HG03039 (cell line): ENCODE results near the gene HNRNPDL.
"Not testable (repeated sequence)": the region's sequence is repeated elsewhere in the genome, so short reads cannot be mapped to it uniquely, and the experiment has no call there.

Experiments
- ATAC-seq: cut with Tn5 transposase; IDR thresholded peaks from one replicate; pipeline ENCODE4 v1.9.1; 2021; ENCODE audit warnings: mild to moderate bottlenecking, moderate library complexity; ENCODE audit not compliant: unreplicated experiment

HNRNPDL gene

GRCh38 chr4:82433791-82434190 lies 3.5 kb upstream of the HNRNPDL start:
- no peak for ATAC-seq

GRCh38 chr4:82432596-82432995 lies 2.3 kb upstream of the HNRNPDL start:
- no peak for ATAC-seq

- no peak for ATAC-seq
Measured at GRCh38 chr4:82431831-82432230, 1.6 kb upstream of the HNRNPDL start.

GRCh38 chr4:82430964-82431745 lies 893 bp upstream of the HNRNPDL start:
- no peak for ATAC-seq

- no peak for ATAC-seq
Measured at GRCh38 chr4:82429728-82430192, 502 bp downstream of the HNRNPDL start.

- peak; percentile 53 for ATAC-seq
Measured at GRCh38 chr4:82428969-82429727, 1.1 kb downstream of the HNRNPDL start.

GRCh38 chr4:82428526-82428968 lies 1.7 kb downstream of the HNRNPDL start:
- ATAC-seq, result no peak

GRCh38 chr4:82425478-82425877 lies 4.8 kb downstream of the HNRNPDL start:
- no peak for ATAC-seq

GRCh38 chr4:82423245-82424054 lies 6.8 kb downstream of the HNRNPDL start:
- ATAC-seq, result no peak

- ATAC-seq, result no peak
Measured at GRCh38 chr4:82422616-82423015, 7.6 kb downstream of the HNRNPDL start.

GRCh38 chr4:82421796-82422560 lies 8.3 kb downstream of the HNRNPDL start:
- no peak for ATAC-seq

GRCh38 chr4:82419451-82419850 lies 10.8 kb downstream of the HNRNPDL start:
- no peak for ATAC-seq

GRCh38 chr4:82415922-82416365 lies 14.3 kb downstream of the HNRNPDL start:
- ATAC-seq, result no peak

- not testable (repeated sequence) for ATAC-seq
Measured at GRCh38 chr4:82415061-82415460, 15.2 kb downstream of the HNRNPDL start.

GRCh38 chr4:82403725-82404124 lies 26.5 kb downstream of the HNRNPDL start:
- no peak for ATAC-seq

GRCh38 chr4:82402196-82402775 lies 28.0 kb downstream of the HNRNPDL start:
- no peak for ATAC-seq

GRCh38 chr4:82401600-82401999 lies 28.7 kb downstream of the HNRNPDL start:
- no peak for ATAC-seq

- no peak for ATAC-seq
Measured at GRCh38 chr4:82398263-82398662, 32.0 kb downstream of the HNRNPDL start.

GRCh38 chr4:82397527-82397926 lies 32.7 kb downstream of the HNRNPDL start:
- ATAC-seq, result no peak

- ATAC-seq, result no peak
Measured at GRCh38 chr4:82394896-82395295, 35.4 kb downstream of the HNRNPDL start.
